Stimulated activated CD4-positive, alpha-beta T cell treated with anti-CD3 and anti-CD28 coated beads, Interleukin-4, amount 100 ng/mL, for 4 hours (primary cell): ENCODE data around the gene CAV3.
"Not testable (repeated sequence)": the region's sequence is repeated elsewhere in the genome, so short reads cannot be mapped to it uniquely, and the experiment has no call there.

Source experiments
- DNase-seq, 2 experiments: peaks; one replicate each; pipeline ENCODE4 v3.0.0-alpha.2; 2020

The CAV3 gene

GRCh38 chr3:8733332-8734094, at the start of gene CAV3:
CAV3 (plus strand) TSS chr3:8733802; CDS start chr3:8733877, 75 bp downstream.
- no peak for DNase-seq

GRCh38 chr3:8684992-8685391, 48.6 kb upstream of the CAV3 start:
- DNase-seq: not testable (repeated sequence)

GRCh38 chr3:8691295-8691694, 42.3 kb upstream of the CAV3 start:
- not testable (repeated sequence) for DNase-seq

- DNase-seq: no peak
These were observed 31.0 kb upstream of the CAV3 start for GRCh38 chr3:8702560-8702959.

- DNase-seq: no peak
These were observed 28.0 kb upstream of the CAV3 start for GRCh38 chr3:8705575-8705974.

- no peak for DNase-seq
These were observed 24.3 kb upstream of the CAV3 start for GRCh38 chr3:8709287-8709686.

- DNase-seq: no peak
These were observed 23.6 kb upstream of the CAV3 start for GRCh38 chr3:8709801-8710507.

- no peak for DNase-seq
These were observed 21.3 kb upstream of the CAV3 start for GRCh38 chr3:8712045-8712907.

- no peak for DNase-seq
These were observed 20.7 kb upstream of the CAV3 start for GRCh38 chr3:8712908-8713255.

- no peak for DNase-seq
These were observed 19.5 kb upstream of the CAV3 start for GRCh38 chr3:8713901-8714759.

GRCh38 chr3:8715757-8716156, 17.8 kb upstream of the CAV3 start:
- DNase-seq: not testable (repeated sequence)

GRCh38 chr3:8722808-8723207, 10.8 kb upstream of the CAV3 start:
- no peak for DNase-seq

- DNase-seq: no peak
These were observed 10.0 kb upstream of the CAV3 start for GRCh38 chr3:8723612-8724011.

- no peak for DNase-seq
These were observed 9.4 kb upstream of the CAV3 start for GRCh38 chr3:8724108-8724752.

GRCh38 chr3:8727605-8728512, 5.7 kb upstream of the CAV3 start:
- DNase-seq: no peak

GRCh38 chr3:8729479-8729878, 4.1 kb upstream of the CAV3 start:
- no peak for DNase-seq

- DNase-seq: no peak
These were observed 2.9 kb upstream of the CAV3 start for GRCh38 chr3:8730656-8731055.

GRCh38 chr3:8732413-8732812, 1.2 kb upstream of the CAV3 start:
- no peak for DNase-seq

- DNase-seq: no peak
These were observed 706 bp downstream of the CAV3 start for GRCh38 chr3:8734137-8734878.

GRCh38 chr3:8734908-8735307, 1.3 kb downstream of the CAV3 start:
- no peak for DNase-seq
